Thymus (tissue), 11 donors: Measurements from ENCODE around the gene RIPOR2. TPM values are rescaled to one million over a fixed set of nuclear protein-coding genes. Genes with fewer than 3 reads are reported as not detected.
"Not testable (repeated sequence)": the region's sequence is repeated elsewhere in the genome, so short reads cannot be mapped to it uniquely, and the experiment has no call there.

Experiments used
- DNase-seq, 9 donors: peaks; one replicate each; pipeline ENCODE4 v3.0.0-alpha.2; 2013; ENCODE audit warnings: low spot score in 9 of 9, low read depth in 6 of 9, missing footprints in 1 of 9
- H3K27ac ChIP-seq, 2 donors: one replicate each; pipeline ENCODE4 v1.5.1; 2013; ENCODE audit warnings: control low read depth in 1 of 2, low read depth in 1 of 2, low read length in 1 of 2, mild to moderate bottlenecking in 1 of 2, moderate library complexity in 1 of 2
- H3K27me3 ChIP-seq, 2 donors: one replicate each; pipeline ENCODE4 v1.5.1; 2013; ENCODE audit warnings: low read length in 1 of 2; ENCODE audit not compliant: control insufficient read depth in 2 of 2, insufficient read depth in 1 of 2
- H3K36me3 ChIP-seq, 2 donors: one replicate each; pipeline ENCODE4 v1.5.1; 2013; ENCODE audit warnings: low read length in 1 of 2, mild to moderate bottlenecking in 1 of 2, moderate library complexity in 1 of 2; ENCODE audit not compliant: control insufficient read depth in 2 of 2, insufficient read depth in 2 of 2
- H3K4me1 ChIP-seq, 2 donors: one replicate each; pipeline ENCODE4 v1.5.1; 2013; ENCODE audit warnings: low read length in 2 of 2; ENCODE audit not compliant: control insufficient read depth in 2 of 2, insufficient read depth in 2 of 2
- H3K4me3 ChIP-seq, 2 donors: one replicate each; pipeline ENCODE4 v1.5.1; 2013; ENCODE audit warnings: low read length in 2 of 2, control low read depth in 1 of 2, mild to moderate bottlenecking in 1 of 2
- H3K9me3 ChIP-seq, 2 donors: one replicate each; pipeline ENCODE4 v1.5.1; 2013; ENCODE audit warnings: low read length in 1 of 2, mild to moderate bottlenecking in 1 of 2; ENCODE audit not compliant: control insufficient read depth in 2 of 2, insufficient read depth in 1 of 2
- WGBS: extraction: QIAGEN DNeasy Blood & Tissue Kit; methylation state at CpG from one replicate; pipeline ENCODE4 v1.1.7; 2013; 5-methylcytosine and 5-hydroxymethylcytosine counted together
- polyA plus RNA-seq: library from polyadenylated mRNA; stranded (reverse); fragments of 200-250 nt; gene quantifications from one replicate; pipeline ENCODE4 v1.2.3, GENCODE V29; 2013
- total RNA-seq: library from RNA; stranded (reverse); fragments of 120-200 nt; gene quantifications from one replicate; pipeline ENCODE4 v1.2.4, GENCODE V29; 2013
- donor health status: healthy.

Gene RIPOR2
- total and polyA plus RNA-seq, 2 donors = 27.4 to 48.4 TPM

GRCh38 chr6:24948261-24948660, 12.5 kb upstream of the RIPOR2 start:
- not testable (repeated sequence) for H3K4me3 ChIP-seq, DNase-seq, H3K27ac ChIP-seq, H3K27me3 ChIP-seq, H3K36me3 ChIP-seq, H3K9me3 ChIP-seq
- peaks cover 23 to 43% of the 10 kb centered on the region in 2 donors for H3K4me1 ChIP-seq
- WGBS = 92% methylated on average over 7 of the region's 7 CpGs

- no peak for DNase-seq
- Histone ChIP-seq H3K4me1 (peaks cover 23 to 42% of the 10 kb centered on the region in 2 donors), H3K4me3 (no peak overlapping the region), H3K9me3 (peaks cover 3 to 4% of the 10 kb centered on the region in 2 donors), H3K36me3 (peaks cover 0 to 2% of the 10 kb centered on the region in 2 donors), H3K27me3 (no peaks in the 10 kb centered on the region), H3K27ac (no peak overlapping the region)
- 97% methylated on average over 4 of the region's 4 CpGs for WGBS
Observed at GRCh38 chr6:24947636-24948035, 11.9 kb upstream of the RIPOR2 start.

DNA sequence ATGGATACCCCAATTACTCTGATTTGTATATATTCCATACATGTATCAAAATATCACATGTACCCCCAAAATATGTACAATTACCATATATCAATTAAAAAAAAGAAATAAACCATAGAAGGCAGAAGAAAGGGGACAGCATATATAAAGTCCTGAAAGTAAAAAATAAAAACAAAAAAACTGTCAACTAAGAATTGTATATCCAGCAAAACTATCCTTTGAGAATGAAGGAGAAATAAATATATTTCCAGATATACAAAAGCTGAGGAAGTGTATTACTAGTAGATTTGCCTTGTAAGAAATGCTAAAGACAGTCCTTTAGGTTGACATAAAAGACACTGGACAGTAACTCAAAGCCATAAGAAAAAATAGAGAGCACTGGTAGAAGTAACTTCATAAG, 9.3 kb upstream of the RIPOR2 start:
- H3K27me3 ChIP-seq = no peaks in the 10 kb centered on the region
- DNase-seq = no peak
- peaks cover 5 to 22% of the 10 kb centered on the region in 2 donors for H3K4me1 ChIP-seq
- H3K36me3 ChIP-seq = peaks cover 0 to 2% of the 10 kb centered on the region in 2 donors
- H3K9me3 ChIP-seq = peaks cover 3 to 4% of the 10 kb centered on the region in 2 donors
- no peak overlapping the region for H3K27ac ChIP-seq
- H3K4me3 ChIP-seq = no peak overlapping the region

GRCh38 chr6:24943774-24944173, 8.0 kb upstream of the RIPOR2 start:
- DNase-seq = no peak
- H3K4me1 ChIP-seq = peaks cover 0 to 10% of the 10 kb centered on the region in 2 donors
- H3K27ac ChIP-seq = no peak overlapping the region
- H3K36me3 ChIP-seq = peaks cover 0 to 2% of the 10 kb centered on the region in 2 donors
- H3K9me3 ChIP-seq = peaks cover 3 to 4% of the 10 kb centered on the region in 2 donors
- 96% methylated on average over 2 of the region's 2 CpGs for WGBS
- no peak overlapping the region for H3K4me3 ChIP-seq
- H3K27me3 ChIP-seq = no peaks in the 10 kb centered on the region

- Histone ChIP-seq H3K27me3 (no peaks in the 10 kb centered on the region), H3K4me1 (peaks cover 3 to 20% of the 10 kb centered on the region in 2 donors), H3K27ac (no peak overlapping the region), H3K36me3 (peaks cover 0 to 2% of the 10 kb centered on the region in 2 donors), H3K4me3 (no peak overlapping the region), H3K9me3 (peaks cover 0 to 3% of the 10 kb centered on the region in 2 donors)
- 75% methylated on average over 9 of the region's 9 CpGs for WGBS
- no peak for DNase-seq
Observed at GRCh38 chr6:24940311-24940917, 4.7 kb upstream of the RIPOR2 start.

DNA sequence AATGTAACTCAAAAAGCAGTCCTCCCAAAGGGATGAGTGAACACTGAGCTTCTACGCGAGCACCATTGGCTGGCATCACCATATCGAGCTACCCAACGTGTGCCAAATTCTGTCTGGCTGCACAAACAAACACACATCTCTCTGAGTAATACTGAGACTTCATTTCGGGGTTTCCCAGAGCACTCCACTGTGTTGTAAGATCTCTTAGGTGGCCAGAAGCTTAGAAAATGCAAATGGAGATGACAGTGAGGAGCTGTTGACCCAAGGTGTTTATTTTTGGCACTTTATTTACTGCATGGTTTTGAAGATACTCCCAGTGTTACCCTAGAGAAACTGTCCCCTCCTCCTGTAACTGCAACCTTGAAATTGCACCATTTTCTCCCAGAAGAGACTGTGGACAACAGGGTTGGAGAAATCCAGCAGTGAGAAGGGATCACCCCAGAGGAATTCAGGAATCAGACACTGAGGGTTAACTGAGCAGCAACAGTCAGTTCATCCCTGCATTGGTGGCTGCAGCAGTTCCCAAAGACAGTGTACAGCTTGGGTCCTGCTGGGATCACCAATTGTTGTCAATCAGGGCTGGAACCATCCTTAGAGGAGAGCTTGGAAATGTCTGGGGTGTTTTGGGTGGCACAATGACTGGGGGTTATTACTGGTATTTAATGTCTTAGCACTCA, 1.0 kb upstream of the RIPOR2 start:
- no peak for DNase-seq
- Histone ChIP-seq H3K9me3 (no peaks in the 10 kb centered on the region), H3K4me1 (peaks cover 22 to 45% of the 10 kb centered on the region in 2 donors), H3K27ac (peak overlapping the region; percentile 27 to 62), H3K36me3 (no peaks in the 10 kb centered on the region), H3K4me3 (no peak overlapping the region), H3K27me3 (no peaks in the 10 kb centered on the region)
- 91% methylated on average over 5 of the region's 5 CpGs for WGBS

DNA sequence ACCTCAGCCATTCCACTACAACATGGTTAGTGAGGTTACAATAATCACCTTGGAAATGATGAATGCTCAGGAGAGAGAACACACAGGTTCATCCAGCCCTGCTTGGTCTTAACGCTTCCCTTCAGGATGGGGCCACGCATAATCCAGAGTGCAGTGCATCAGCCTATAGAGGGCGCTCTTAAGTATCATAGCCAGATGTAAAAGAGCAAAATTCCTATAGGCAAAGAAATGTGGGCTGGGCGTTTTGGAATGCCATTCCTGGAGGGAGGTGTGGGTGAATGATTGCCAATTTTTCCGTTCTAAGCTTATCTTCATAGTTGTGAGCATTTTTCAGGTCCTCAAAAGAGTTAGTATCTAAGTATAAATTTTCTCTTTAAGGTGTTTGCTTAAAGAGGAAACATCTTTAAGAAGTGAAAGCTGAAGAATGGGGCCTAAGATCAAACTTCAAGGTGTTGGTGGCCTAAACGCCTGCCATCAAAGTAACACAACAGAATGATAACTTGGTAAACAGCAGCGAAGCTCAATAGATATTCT, 1.8 kb downstream of the RIPOR2 start:
- no peaks in the 10 kb centered on the region for H3K9me3 ChIP-seq
- H3K36me3 ChIP-seq = peaks cover 0 to 3% of the 10 kb centered on the region in 2 donors
- H3K4me3 ChIP-seq = peak overlapping the region; percentile 25 to 32
- H3K27ac ChIP-seq = peak overlapping the region; percentile 10 to 93
- peaks cover 28 to 65% of the 10 kb centered on the region in 2 donors for H3K4me1 ChIP-seq
- H3K27me3 ChIP-seq = no peaks in the 10 kb centered on the region
- DNase-seq = peak in 2 of 9 donors; percentile 48 to 72
- 77% methylated on average over 7 of the region's 7 CpGs for WGBS

GRCh38 chr6:24933266-24933665, 2.5 kb downstream of the RIPOR2 start:
- peaks cover 0 to 3% of the 10 kb centered on the region in 2 donors for H3K36me3 ChIP-seq
- no peak for DNase-seq
- peak overlapping the region; percentile 25 to 32 for H3K4me3 ChIP-seq
- H3K4me1 ChIP-seq = peaks cover 28 to 70% of the 10 kb centered on the region in 2 donors
- H3K9me3 ChIP-seq = no peaks in the 10 kb centered on the region
- no peaks in the 10 kb centered on the region for H3K27me3 ChIP-seq
- H3K27ac ChIP-seq = peak overlapping the region in 1 of 2 donors; percentile 93
- WGBS = 95% methylated on average over 3 of the region's 3 CpGs

DNA sequence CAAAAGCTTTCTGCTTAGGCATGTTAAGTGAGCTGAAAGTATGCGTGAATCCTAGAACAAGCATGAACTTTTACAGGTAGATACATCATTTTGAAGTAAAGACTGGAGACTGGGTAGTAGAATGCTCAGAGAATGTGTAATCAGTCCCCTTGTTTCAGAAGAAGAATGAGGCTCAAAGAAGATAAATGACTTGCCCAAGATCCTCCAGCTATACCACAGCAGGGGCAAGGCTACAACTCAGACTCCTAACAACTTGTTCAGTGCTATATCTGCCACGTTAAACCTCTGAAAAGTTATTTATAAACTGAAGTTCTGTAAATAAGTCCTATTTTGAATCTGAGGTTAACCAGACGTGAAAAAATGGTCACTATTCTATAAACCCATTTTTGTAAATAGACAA, 2.9 kb downstream of the RIPOR2 start:
- Histone ChIP-seq H3K27ac (peak overlapping the region; percentile 80 to 93), H3K4me3 (peak overlapping the region; percentile 23 to 25), H3K4me1 (peaks cover 28 to 71% of the 10 kb centered on the region in 2 donors), H3K9me3 (no peaks in the 10 kb centered on the region), H3K36me3 (peaks cover 0 to 3% of the 10 kb centered on the region in 2 donors), H3K27me3 (no peaks in the 10 kb centered on the region)
- 71% methylated on average over 3 of the region's 3 CpGs for WGBS
- no peak for DNase-seq
